GM18870 (cell line): Measurements from ENCODE around the gene ADD1.
A peak's percentile ranks its signal among the peaks of the same experiment; 100 is the strongest.

Source experiments
- ATAC-seq: cut with Tn5 transposase; IDR thresholded peaks from one replicate; pipeline ENCODE4 v1.9.1; 2021; ENCODE audit warnings: moderate library complexity; ENCODE audit not compliant: unreplicated experiment

Gene ADD1, protein sequence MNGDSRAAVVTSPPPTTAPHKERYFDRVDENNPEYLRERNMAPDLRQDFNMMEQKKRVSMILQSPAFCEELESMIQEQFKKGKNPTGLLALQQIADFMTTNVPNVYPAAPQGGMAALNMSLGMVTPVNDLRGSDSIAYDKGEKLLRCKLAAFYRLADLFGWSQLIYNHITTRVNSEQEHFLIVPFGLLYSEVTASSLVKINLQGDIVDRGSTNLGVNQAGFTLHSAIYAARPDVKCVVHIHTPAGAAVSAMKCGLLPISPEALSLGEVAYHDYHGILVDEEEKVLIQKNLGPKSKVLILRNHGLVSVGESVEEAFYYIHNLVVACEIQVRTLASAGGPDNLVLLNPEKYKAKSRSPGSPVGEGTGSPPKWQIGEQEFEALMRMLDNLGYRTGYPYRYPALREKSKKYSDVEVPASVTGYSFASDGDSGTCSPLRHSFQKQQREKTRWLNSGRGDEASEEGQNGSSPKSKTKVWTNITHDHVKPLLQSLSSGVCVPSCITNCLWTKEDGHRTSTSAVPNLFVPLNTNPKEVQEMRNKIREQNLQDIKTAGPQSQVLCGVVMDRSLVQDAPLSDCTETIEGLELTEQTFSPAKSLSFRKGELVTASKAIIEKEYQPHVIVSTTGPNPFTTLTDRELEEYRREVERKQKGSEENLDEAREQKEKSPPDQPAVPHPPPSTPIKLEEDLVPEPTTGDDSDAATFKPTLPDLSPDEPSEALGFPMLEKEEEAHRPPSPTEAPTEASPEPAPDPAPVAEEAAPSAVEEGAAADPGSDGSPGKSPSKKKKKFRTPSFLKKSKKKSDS

DNA sequence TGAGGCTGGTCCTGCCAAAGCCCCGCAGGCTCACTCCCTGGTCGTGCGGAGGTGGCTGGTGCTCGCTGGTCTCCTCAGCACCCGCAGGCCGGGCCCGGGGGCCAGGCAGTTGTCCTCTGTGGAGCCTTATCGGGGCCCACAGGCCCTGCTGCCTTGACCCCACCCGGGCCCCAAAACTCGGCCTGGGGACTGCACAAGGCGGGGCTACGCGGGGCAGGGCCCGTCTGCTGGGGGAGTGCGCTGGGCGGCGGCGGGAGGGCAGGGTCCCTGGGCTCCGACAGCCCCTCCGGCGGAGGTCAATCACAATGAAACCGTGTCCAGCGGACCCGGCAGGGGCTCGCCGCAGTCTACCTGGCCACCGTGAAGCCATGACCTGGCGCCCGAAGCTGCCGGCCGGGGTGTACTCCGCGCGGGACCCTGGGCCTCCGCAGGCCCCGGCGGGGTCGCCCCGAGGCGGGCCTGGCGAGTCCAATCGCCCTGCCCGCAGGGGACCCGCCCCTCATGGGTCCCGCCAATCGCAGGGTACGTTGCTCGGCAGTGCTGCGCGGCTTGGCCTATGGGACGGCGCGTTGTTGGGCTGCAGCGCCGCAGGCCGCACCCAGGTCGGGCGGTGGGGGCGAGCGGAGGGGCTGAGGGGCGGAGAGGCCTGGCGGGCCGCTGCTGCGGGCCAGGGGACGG is at the start of gene ADD1:
Gene ADD1, plus strand, starts transcription at position 582 of the 678 bp plus-strand sequence. CDS start 32,072 bp downstream, outside the sequence.
- ATAC-seq, result peak; percentile 68

DNA sequence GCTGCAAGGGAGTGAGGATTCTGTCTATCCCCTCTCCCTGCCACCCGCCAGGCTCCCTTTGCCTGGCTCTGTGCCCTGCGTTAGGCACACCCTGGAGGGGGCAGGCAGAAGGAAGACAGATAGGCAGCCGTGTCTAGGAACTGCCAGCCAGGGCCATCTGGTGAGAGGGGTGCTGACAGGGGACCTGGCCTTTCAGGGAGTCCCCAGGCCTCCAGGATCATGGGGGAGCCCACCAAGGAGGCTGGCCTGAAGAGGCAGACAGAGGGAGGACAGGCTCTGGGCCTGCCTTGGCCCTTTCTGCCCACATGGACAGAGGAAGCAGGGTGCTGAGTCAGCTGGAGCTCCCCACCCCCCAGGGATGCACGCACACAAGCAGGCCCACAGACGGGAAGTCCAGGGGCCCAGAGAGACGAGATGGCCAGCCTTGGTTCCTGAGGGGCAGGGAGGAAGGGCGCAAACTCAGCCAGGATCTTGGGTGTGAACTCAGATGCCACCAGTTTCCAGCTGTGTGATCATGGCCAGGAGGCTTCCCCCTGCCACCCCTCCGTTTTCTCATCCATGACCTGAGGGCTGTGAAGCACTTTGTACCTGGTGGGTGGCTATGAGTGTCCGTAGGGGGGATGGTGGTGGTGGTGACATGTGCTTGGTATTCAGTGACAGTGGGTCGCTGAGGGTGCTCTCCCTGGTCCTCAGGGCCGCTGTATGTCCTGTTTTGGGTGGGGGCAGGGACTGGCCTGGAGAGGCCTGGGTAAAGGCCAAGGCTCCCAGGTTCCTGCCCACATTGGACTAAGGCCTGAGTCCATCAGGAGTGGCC is 49.0 kb upstream of the ADD1 start:
- ATAC-seq, result no peak

DNA sequence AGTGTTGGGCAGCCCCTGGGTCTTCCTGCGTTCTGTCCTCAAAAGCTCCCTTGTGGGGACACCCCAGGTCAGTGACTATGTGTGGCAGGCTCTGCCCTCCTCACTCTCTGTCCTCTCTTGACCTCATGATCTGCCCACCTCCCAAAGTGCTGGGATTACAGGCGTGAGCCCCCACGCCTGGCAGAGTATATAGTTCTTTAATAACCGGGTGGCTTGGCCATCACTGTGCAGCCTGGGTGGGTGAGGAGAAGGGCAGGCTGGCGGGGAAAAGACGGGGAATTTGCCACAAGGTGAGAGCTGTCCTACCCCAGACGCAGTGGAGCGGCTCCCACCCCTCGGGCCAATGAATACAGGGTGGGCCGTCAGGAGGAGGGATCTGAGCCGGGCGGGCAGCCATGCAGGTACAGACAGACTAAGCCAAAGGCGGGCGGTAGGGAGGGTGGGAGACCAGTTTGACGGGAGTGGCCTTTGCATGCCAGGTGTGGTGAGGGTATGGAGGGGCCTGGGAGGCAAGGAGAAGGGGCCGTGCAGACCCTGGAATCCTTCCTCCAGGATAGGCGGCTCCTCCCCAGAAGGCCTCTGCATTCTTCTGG is 48.2 kb upstream of the ADD1 start:
- no peak for ATAC-seq

DNA sequence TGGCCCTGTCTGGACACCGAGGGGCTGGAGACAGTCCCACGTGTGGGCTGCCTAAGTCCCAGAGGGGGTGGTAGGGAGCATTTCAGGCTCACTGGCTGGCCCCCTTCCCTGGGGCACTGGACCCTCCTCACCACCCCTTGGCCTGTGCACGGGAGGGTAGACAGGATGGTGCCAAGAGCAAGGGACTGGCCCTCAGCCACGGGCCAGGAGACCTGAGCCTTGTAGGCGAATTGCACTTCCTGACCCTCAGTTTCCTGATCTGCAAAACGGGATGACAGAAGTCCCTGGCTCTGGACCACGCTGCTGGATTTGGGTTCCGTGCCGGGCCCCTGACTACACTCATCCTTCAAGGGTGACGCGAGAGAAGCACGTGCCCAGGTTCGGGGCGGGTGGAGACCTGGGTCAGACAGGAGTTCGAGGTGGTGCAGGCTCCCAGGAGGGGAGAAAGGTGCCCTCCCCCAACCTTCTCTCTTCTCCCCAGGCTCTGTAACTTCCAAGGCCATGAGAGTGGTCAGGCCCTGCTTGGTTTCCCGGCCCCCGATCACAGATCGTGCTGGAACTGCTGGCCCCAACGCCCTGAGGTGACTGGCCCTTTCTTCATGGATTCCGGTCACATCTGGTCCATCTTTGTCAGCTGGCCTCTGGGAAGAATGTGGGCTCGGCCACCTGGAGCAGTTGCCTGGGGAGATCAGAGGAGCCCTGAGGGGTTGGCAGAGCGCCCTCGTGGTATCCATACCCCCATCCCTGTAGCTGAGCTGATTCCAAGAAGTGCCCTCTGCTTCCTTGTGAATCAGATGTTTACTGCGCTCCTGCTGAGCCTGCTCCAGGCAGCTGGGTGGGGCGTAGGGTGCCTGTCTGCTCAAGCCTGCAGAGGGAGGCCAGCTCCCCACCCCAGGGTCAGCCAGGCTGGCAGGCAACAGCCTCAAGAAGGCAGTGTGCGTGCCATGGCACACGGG is 47.5 kb upstream of the ADD1 start:
- no peak for ATAC-seq

DNA sequence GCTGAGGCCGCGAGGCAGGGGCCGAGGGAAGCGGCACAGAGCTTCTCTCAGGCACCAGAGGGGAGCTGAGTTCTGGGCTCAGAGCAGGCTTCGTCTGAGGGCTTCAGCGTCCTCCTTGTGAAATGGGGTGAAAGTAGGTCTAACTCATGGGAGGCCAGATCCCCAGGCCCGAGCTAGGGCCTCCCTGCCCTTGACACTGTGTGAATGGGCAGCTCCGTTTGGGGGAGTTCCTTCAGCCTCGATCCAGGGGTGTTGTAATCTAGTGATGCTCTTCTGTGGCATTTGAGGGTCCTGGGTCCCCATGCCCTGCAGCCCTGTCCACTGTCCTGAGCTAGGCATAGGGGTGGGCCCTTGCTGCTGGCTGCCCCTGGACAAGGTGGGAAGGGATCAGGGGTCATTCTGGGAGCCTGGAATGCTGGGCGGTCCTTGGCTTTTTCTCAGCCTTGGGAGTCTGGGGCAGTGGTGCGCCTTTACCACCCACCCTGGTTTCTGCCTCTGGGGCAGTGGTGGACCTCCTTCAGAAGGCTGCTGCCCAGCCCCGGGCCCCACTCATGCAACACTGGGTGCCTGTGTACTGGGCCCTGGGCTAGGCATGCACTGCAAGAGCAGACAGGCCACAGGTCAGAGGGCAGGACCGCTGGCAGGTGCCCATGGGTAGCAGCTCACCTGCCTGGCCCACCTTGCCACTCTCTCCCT is 46.6 kb upstream of the ADD1 start:
- ATAC-seq, result no peak

DNA sequence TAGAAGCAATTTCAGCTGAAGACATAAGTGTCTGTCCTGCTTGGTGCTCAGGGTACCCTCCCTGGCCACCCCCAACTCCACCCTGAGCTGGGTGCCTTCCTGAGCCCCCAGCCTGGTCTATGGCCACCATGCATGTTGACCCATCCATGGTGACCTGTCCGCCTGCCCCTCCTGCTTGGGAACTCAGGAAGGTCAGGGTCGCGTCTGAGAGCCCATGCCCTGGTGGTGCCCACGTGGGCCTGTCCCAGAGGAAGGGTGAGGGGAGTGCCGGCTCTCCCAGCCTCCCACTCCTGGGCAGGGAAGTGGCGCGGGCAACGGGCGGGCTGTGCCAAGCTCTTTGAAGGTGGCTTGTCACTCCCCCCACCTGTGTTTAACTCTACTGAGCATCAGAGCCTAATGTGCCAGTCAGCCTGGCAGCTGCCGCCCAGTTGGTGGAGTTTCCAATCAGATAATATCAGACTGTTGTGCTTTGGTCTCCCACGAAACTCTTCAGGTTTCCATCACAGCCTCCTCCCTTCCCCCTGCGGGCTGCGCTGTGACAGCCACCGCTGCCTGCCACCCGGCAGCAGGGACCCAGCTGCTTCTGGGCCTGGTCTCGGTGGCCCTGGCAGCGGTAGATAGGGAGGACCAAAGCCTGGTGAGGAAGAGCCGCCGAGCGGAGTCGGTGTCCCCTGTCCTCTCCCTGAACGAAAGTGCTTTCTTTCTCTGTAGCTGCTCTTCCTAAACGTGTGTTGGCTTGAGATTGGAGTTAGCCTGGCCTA is 45.9 kb upstream of the ADD1 start:
- no peak for ATAC-seq

DNA sequence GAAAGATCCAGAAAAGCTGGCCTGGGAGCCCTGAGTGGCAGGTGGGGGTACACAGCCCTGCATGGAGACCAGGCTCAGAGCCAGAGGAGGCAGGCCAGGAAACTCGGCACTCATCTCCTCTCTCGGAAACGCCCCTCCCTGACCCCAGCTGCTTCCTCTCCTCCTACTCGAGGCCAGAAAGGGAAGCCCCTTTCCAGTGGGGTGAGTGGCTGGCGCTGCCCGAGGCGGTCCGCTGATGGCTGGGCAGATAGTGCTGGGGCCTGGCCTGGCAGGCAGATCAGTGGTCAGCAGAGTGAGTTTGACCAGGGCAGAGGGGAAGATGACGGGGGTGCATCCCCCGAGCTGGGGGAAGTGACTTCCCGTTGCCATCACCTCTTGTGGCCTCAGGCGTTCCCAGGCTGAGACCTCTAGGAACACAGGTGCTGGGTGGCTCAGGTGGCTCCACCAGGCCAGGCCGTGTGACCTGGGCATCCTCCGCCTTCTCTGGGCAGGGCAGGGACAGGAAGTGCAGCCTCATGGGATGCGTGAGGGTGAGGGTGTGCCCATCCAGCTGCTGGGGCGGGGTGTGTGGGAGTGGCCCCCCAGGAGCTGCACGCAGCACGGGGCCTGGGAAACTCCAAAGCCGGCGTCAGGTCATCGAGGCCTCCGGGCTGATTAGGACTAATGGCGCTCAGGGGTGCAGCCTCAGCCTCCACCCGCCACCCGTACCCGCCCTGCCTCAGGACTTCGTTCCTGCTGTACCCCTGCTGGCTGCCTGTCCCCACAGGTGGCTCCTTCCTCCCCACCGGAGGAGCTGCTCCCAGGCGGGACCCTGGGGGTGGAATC is 45.0 kb upstream of the ADD1 start:
- ATAC-seq, result no peak

DNA sequence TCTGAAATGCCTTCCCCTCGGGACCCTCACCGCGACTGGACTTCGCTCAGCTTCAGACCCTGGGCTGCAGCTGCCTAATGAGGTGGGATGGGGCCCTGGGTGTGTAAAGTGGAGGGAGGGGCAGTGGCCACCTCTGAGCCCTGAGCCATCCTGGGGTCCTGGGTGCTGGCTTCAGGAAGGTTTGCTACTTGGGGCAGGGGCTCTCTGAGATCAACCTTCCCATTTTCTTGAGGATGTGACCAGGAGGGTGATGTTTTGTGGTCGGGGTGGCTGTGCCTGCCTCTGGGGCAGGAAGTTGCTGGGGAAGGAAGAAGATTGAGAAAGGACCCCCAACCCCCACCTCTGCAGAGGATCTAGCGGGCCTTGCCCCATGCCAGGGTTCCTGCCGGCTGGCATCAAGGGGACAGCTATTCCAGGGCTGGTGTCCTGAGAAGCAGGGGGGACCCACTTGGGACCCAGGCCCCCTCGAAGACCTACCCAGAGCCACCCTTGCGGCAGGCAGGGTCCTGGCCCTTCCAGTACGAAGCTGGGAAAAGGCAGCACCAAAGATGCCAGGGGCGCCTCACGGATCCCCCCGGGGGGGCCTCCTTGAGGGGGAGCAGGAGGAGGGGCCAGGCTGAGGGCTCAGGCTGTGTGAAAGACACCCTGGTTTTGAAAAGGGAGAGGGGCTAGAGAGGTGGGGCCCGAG is 44.3 kb upstream of the ADD1 start:
- no peak for ATAC-seq

DNA sequence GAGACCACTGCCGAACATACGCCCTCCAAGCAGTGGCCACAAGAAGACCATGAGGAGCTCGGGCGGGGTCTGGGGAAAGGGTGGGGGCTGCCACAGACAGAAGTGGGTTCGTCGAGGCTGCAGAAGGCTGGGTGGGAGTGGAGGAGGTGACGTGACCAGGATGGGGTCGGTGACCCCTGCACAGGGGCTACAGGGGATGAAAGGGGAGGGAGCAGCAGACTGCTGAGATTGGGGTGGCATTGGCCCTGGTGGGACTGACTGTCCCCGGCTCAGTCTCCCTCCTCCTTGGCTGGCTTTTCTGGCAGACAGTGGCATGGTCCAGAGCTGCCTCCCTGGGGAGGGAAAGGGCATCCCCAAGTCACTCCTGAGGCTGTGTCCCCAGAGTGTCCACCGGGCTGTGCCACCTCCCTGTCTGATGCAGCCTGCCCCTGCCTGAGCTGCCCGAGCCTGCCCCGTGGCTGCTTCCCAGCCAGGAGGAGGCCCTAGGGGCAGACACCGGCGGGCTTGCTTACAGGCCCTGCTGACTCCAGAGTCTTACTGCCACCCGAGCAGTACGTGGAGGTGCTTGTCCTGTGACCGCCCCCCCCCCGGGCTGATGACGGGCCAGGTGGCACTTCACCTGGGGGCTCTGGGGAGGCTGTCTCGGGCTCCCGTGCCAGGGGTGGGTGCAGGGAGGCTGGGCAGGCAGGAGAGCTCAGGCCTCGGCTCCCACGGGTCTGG is 43.5 kb upstream of the ADD1 start:
- ATAC-seq, result no peak

DNA sequence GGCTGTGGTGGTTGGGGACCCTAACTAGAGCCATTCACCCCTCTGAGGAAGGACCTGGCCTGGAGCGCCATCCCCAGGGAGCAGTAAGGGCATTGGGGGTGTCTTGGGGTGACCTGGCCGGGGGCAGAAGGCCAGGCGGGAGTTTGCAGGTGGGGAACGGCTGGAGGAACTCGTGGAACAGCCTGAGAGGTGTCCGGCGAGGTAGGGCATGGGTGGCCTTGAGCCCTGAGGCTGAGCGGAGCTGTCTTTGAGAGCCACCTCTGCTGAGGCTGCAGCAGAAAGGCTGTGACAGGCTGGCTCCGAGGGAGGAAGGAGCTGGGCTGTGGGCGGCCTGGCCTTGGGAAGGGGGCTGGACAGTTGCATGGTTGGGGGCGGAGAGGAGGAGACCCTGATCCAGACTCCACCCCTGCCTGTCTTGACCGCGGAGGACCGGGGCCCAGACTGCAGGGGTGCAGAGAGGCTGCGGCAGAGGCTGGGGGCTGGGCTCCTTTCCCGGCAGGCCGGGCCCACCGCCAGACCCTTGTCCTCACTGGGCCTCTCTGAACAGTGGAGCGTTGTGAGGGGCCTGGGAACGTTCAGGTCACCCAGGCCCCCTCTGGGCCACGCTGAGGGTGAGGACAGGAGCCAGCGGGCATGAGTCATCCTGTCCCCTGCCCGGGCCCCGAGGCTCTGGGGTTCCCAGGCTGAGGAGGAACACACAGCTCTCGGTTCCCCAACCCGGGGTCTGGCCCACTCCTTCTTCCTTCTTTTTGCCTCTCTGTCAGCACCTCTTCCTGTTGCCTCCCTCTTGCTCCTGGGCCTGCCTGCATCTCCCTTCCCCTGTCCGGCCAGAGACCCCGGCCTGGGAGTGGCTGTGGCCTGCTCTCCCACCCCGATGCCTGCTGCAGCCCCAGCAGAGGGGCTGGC is 42.7 kb upstream of the ADD1 start:
- ATAC-seq, result no peak

DNA sequence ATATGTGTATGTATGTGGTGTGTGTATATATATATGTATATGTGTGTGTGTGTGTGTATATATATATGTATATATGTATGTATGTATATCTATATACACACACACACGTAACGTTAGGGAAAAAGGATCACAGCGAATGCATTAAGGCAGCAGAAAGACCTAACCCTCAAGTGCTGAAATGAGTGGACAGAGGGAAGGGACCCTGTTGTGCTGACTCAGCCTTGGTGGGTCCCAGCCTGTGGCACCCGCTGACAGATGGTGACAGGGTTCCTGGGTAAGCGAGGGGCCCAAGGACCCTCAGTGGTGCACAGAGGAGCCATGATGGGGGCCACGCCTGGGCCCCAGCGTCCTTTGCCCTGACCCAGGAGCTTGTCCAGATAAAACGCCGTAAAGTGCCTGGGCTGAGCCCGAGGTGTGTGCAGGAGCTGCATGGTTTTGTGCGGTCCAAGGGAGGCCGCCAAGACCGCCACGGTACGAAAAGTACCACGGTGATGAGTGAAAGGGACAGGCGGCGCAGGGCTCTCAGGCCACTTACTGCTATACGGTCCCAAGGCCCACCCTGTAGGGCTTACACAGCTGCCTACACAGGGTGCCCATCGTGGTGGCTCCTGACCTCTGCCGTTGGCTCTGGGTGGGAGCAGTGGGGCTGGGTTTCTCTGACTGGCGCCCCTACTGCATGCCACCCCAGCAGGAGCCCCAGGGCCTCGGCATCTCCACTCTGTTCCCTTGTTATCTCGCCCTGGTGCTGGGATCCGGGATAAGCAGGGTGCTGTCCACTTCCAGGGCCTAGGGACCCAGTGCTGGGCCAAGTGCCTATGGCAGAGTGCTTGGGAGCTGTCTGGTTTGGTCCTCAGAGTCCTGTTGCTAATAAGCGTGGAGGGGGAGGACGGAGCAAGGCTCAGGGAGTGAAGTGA is 40.8 kb upstream of the ADD1 start:
- no peak for ATAC-seq

DNA sequence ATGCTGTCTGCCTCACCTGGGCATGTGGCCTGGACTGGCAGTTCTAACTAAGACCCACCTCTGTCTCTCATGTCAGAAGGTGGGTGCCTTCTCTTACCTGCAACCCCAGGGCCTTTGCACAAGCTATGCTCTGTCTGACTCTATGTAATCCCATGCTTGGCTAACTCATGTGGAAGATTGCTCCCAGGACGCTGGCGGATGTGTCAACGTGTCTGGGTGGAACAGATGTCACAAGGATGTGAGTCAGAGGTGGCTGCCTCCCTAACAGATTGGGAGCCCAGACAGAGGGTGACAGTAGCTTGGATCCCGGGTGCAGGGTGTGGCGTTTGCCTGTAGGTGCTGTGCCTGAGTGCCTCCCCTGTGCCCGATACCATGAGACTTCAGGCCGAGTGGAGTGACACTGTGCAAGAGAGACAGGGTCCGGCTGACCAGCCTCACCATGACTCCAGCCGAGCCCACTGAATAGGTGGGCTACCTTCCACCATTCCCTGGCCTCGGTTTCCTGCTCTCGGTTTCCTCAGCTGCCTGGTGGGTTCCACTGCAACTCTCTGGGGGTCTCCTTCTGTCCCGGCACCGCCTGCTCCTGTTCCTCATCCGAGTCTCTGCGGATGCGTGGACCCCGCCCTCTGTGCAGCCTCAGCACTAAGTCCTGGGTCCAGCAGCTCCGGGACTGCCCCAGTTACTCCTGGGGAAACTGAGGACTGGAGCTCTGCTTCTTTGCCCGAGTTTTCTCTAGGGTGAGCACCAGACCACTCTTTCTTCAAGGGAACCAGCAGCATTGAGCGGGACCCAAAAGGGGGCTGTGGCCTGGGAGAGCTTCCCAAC is 39.8 kb upstream of the ADD1 start:
- no peak for ATAC-seq

DNA sequence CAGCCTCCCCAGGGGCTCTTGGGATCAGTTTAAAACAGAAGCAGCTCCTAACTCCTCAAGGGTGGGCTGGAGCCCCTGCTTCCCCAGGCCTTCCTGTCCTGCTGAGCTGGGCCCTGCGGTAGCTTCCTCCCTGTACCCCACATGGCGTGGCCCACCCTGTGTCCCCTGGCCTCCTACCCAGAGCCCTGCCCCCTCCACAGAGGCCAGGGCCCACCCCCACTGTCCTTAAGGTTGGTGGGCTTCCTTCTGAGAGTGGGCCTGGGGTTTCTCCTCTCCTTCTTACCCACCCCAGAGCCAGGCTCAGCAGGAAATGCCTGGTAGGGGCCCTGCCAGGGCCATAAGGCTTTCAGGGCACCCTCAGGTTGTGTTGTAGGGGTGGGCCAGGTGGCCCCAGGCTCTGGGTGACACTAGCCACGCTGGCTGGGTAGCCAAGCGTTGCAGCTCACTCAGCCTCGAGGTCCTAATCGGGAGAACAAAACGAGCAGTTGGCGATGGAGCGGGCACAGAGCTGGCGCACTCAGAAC is 39.1 kb upstream of the ADD1 start:
- ATAC-seq, result no peak
